ENCODE results near the gene GET3. TPM values are rescaled to one million over a fixed set of nuclear protein-coding genes. Genes with fewer than 3 reads are reported as not detected.

The GET3 gene
- total and polyA plus RNA-seq, 2 of the 13 experiments (the other 11 are each of a cell fraction or from before 2014, with no cell fraction given) = 57.7 to 59.4 TPM

GRCh38 chr19:12715102-12715501, 22.2 kb upstream of the GET3 start:
- Histone ChIP-seq H3K36me3 (replicated peaks in 1 of 2; ENCODE audit: control insufficient read depth in 1 of 2, insufficient read depth in 2 of 2, low read length in 2 of 2) (peaks cover 32 to 69% of the 10 kb centered on the region in 2 experiments), H2AFZ (ENCODE audit: low read length) (no peak overlapping the region), H4K20me1 (ENCODE audit: insufficient read depth, low read length) (no peaks in the 10 kb centered on the region), H3K9me3 (ENCODE audit: low read length) (no peaks in the 10 kb centered on the region), H3K27ac (ENCODE audit: extremely low read length, insufficient read depth, low read length) (no peak overlapping the region), H3K4me3 (replicated peaks in 1 of 3; ENCODE audit: insufficient read depth in 1 of 3, low read depth in 2 of 3, low read length in 3 of 3) (no peak overlapping the region), H3K4me1 (ENCODE audit: insufficient read depth, low read length) (peaks cover 2% of the 10 kb centered on the region), H3K9ac (ENCODE audit: insufficient read depth, low read depth, low read length) (no peak overlapping the region), H3K79me2 (ENCODE audit: insufficient read depth, low read length) (peaks cover 21% of the 10 kb centered on the region), H3K4me2 (ENCODE audit: low read depth, low read length) (no peak overlapping the region), H3K27me3 (ENCODE audit: control insufficient read depth in 1 of 2, insufficient read depth in 2 of 2, low read length in 2 of 2) (no peaks in the 10 kb centered on the region)
- in situ Hi-C loops (cut with HindIII; ENCODE audit: extremely low pct_ligation_motif_present, low pct_unique_long_range_greater_than_20kb) (no loop called here), intact Hi-C loops (cut with micrococcal nuclease; ENCODE audit: unreplicated experiment) (no loop called here)
- no TSS peak for BruUV-seq (replicated peaks)
- 100% methylated on average over 1 of the region's 15 CpGs for WGBS (ENCODE audit: low lambda C conversion rate)
- DNase-seq (ENCODE audit: low spot score) (no peak), FAIRE-seq (no peak), ATAC-seq (no peak)
- no peak for TF ChIP-seq ZSCAN29 (CRISPR knock-in tag; conservative IDR thresholded peaks at IDR 0.05)
- no peak for TF ChIP-seq RELA (CRISPR knock-in tag; IDR thresholded peaks at IDR 0.05)
- peak; percentile 37 for TF ChIP-seq AGO2 (optimal IDR thresholded peaks at IDR 0.05; ENCODE audit: low read depth, low read length)
- TF ChIP-seq RBFOX2 (IDR thresholded peaks at IDR 0.05; ENCODE audit: low read depth, low read length) = 0 out of 2 replicates have a peak, but pooled peaks have one; percentile 12
- CTCF ChIA-PET (ENCODE audit: low intra/inter-chr PET ratio, low total read pairs) = no interaction called here
- POLR2A ChIA-PET = no interaction called here

- Histone ChIP-seq H3K9ac (ENCODE audit: insufficient read depth, low read depth, low read length) (no peak overlapping the region), H3K9me3 (ENCODE audit: low read length) (no peaks in the 10 kb centered on the region), H3K4me2 (ENCODE audit: low read depth, low read length) (no peak overlapping the region), H2AFZ (ENCODE audit: low read length) (no peak overlapping the region), H3K79me2 (ENCODE audit: insufficient read depth, low read length) (peaks cover 29% of the 10 kb centered on the region), H4K20me1 (ENCODE audit: insufficient read depth, low read length) (no peaks in the 10 kb centered on the region), H3K4me1 (ENCODE audit: insufficient read depth, low read length) (peaks cover 9% of the 10 kb centered on the region), H3K36me3 (replicated peaks in 1 of 2; ENCODE audit: control insufficient read depth in 1 of 2, insufficient read depth in 2 of 2, low read length in 2 of 2) (peaks cover 27 to 62% of the 10 kb centered on the region in 2 experiments), H3K27me3 (ENCODE audit: control insufficient read depth in 1 of 2, insufficient read depth in 2 of 2, low read length in 2 of 2) (no peaks in the 10 kb centered on the region), H3K27ac (ENCODE audit: extremely low read length, insufficient read depth, low read length) (no peak overlapping the region), H3K4me3 (replicated peaks in 1 of 3; ENCODE audit: insufficient read depth in 1 of 3, low read depth in 2 of 3, low read length in 3 of 3) (no peak overlapping the region)
- TF ChIP-seq TCF7L2 (IDR thresholded peaks at IDR 0.05; ENCODE audit: low read depth, low read length) (no peak), ZNF121 (CRISPR knock-in tag; IDR thresholded peaks at IDR 0.05) (peak; percentile 50)
- ATAC-seq (no peak), FAIRE-seq (no peak), DNase-seq (ENCODE audit: low spot score) (no peak)
- BruUV-seq (replicated peaks) = no TSS peak
- intact Hi-C loops (cut with micrococcal nuclease; ENCODE audit: unreplicated experiment) = no loop called here
- 100% methylated on average over 3 of the region's 3 CpGs for WGBS (ENCODE audit: low lambda C conversion rate)
- POLR2A ChIA-PET = no interaction called here
- CTCF ChIA-PET (ENCODE audit: low intra/inter-chr PET ratio, low total read pairs) = no interaction called here
- in situ Hi-C loops (cut with HindIII; ENCODE audit: extremely low pct_ligation_motif_present, low pct_unique_long_range_greater_than_20kb) = no loop called here
Observed at GRCh38 chr19:12715929-12716328, 21.4 kb upstream of the GET3 start.

All from HepG2 (cell line).